ENCODE results near the gene TMEM121B. TPM values are rescaled to one million over a fixed set of nuclear protein-coding genes. Genes with fewer than 3 reads are reported as not detected.

TMEM121B gene
- total and polyA plus RNA-seq, 2 donors (not counting 1 experiment from before 2014, with no cell fraction given), result 0.12 TPM; not detected in 1

DNA sequence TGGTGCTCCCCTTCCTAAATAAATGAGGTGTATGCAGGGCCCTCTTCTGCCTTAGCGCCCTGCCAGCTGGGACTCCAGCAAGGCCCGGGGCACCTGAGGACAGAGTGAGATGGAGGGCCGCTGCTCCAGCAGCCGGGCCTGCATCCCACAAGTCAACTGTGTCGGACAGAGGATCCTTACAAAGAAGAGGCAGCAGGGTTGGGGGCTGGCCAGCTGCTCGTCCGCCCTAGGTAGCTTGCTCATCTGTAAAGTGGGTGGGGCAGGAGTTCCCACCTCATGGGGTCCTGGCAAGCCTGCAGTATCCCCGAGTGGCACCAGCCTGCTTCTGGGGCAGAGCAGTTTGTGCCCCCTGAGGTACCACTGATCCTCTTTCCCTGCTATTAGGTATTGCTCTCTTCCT lies 7.6 kb downstream of the TMEM121B start:
- Mint-ChIP-seq H3K27ac (no peak overlapping the region), H3K9me3 (ENCODE audit: insufficient read depth) (no peaks in the 10 kb centered on the region), H3K4me1 (peaks cover 27% of the 10 kb centered on the region), H3K4me3 (no peak overlapping the region), H3K27me3 (peaks cover 10% of the 10 kb centered on the region)
- H3K79me2 ChIP-seq (ENCODE audit: control insufficient read depth, insufficient read depth, low read length), result no peaks in the 10 kb centered on the region
- peaks cover 0 to 11% of the 10 kb centered on the region in 2 experiments for H3K36me3 ChIP-seq (replicated peaks in 1 of 2; ENCODE audit: control extremely low read depth in 1 of 2, control insufficient read depth in 1 of 2, extremely low read depth in 1 of 2, insufficient read depth in 2 of 2, low read length in 1 of 2)
- H4K20me1 ChIP-seq (ENCODE audit: control insufficient read depth, insufficient read depth, low read length, poor library complexity, severe bottlenecking), result no peaks in the 10 kb centered on the region
- CTCF ChIA-PET, result interaction anchor here (0.5 kb wide), 1 partner anchor 388 kb away, joined by 3 read pairs; no protein-coding TSS in a partner anchor
- no peaks in the 10 kb centered on the region for H3K9me3 ChIP-seq (ENCODE audit: control extremely low read depth in 1 of 3, control insufficient read depth in 2 of 3, insufficient read depth in 1 of 3, low read length in 2 of 3)
- H3K4me3 ChIP-seq (ENCODE audit: control extremely low read depth in 1 of 5, extremely low read depth in 1 of 5, insufficient read depth in 1 of 5, low read depth in 2 of 5, low read length in 4 of 5), result no peak overlapping the region
- POLR2A ChIA-PET, result no interaction called here
- TF ChIP-seq, protein P1, sequence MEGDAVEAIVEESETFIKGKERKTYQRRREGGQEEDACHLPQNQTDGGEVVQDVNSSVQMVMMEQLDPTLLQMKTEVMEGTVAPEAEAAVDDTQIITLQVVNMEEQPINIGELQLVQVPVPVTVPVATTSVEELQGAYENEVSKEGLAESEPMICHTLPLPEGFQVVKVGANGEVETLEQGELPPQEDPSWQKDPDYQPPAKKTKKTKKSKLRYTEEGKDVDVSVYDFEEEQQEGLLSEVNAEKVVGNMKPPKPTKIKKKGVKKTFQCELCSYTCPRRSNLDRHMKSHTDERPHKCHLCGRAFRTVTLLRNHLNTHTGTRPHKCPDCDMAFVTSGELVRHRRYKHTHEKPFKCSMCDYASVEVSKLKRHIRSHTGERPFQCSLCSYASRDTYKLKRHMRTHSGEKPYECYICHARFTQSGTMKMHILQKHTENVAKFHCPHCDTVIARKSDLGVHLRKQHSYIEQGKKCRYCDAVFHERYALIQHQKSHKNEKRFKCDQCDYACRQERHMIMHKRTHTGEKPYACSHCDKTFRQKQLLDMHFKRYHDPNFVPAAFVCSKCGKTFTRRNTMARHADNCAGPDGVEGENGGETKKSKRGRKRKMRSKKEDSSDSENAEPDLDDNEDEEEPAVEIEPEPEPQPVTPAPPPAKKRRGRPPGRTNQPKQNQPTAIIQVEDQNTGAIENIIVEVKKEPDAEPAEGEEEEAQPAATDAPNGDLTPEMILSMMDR (IDR thresholded peaks at IDR 0.05), result no peak
- no peak for TF ChIP-seq EZH2 (IDR thresholded peaks at IDR 0.05; ENCODE audit: borderline replicate concordance, insufficient read depth, low read depth, low read length, poor library complexity, severe bottlenecking)
- DNase-seq (no peak), ATAC-seq (ENCODE audit: low read depth) (no peak)
- peaks cover 0 to 3% (median 0%) of the 10 kb centered on the region in 4 experiments for H3K27me3 ChIP-seq (replicated peaks in 1 of 4; ENCODE audit: control extremely low read depth in 1 of 4, control insufficient read depth in 3 of 4, insufficient read depth in 4 of 4, low read length in 3 of 4)
- 79% methylated on average over 7 of the region's 8 CpGs for WGBS (ENCODE audit: insufficient coverage)
- intact Hi-C loops (cut with micrococcal nuclease), result no loop called here
- H3K4me1 ChIP-seq (ENCODE audit: control insufficient read depth in 2 of 2, insufficient read depth in 2 of 2, low read length in 2 of 2), result peaks cover 14 to 26% of the 10 kb centered on the region in 2 donors
- no peak overlapping the region for H3K4me2 ChIP-seq (replicated peaks; ENCODE audit: low read depth, low read length, poor library complexity, severe bottlenecking)
- H3K27ac ChIP-seq (ENCODE audit: low read length in 2 of 2), result no peak overlapping the region
- H2AFZ ChIP-seq (ENCODE audit: insufficient read depth, low read depth, low read length, poor library complexity, severe bottlenecking), result no peak overlapping the region
- no peak overlapping the region for H3K9ac ChIP-seq (ENCODE audit: low read length)

DNA sequence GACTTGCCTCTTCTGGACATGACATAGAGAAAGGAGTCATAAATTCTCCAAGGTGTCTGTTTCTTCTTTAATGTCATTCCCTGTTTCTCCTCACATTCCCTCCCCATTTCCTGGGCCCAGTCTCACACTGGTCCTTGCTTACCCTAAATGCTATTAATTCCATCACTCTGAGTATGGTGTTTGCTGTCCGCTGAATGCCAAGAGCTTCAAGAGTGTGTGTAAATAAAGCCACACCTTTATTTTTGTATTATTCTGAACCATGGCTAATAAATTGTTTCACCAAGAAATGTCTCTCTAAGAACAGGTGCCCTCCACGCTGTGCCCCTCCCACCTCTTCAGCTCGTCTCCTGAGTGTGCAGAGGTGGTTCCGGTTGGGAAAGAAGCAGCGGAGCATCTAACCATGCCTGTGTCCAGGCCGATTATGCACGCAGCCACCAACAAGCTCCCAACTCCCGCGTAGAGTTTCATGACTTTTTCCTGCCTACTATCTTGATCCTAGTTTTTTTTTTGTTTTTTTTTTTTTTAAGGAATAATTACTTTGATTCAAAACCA lies 8.6 kb downstream of the TMEM121B start:
- Histone ChIP-seq H3K9ac (ENCODE audit: low read length) (no peak overlapping the region), H3K27me3 (replicated peaks in 1 of 4; ENCODE audit: control extremely low read depth in 1 of 4, control insufficient read depth in 3 of 4, insufficient read depth in 4 of 4, low read length in 3 of 4) (no peaks in the 10 kb centered on the region), H4K20me1 (ENCODE audit: control insufficient read depth, insufficient read depth, low read length, poor library complexity, severe bottlenecking) (no peaks in the 10 kb centered on the region), H3K27ac (ENCODE audit: low read length in 2 of 2) (no peak overlapping the region), H3K4me3 (ENCODE audit: control extremely low read depth in 1 of 5, extremely low read depth in 1 of 5, insufficient read depth in 1 of 5, low read depth in 2 of 5, low read length in 4 of 5) (no peak overlapping the region), H3K4me2 (replicated peaks; ENCODE audit: low read depth, low read length, poor library complexity, severe bottlenecking) (no peak overlapping the region), H3K4me1 (ENCODE audit: control insufficient read depth in 2 of 2, insufficient read depth in 2 of 2, low read length in 2 of 2) (peaks cover 4 to 16% of the 10 kb centered on the region in 2 donors), H3K79me2 (ENCODE audit: control insufficient read depth, insufficient read depth, low read length) (no peaks in the 10 kb centered on the region), H2AFZ (ENCODE audit: insufficient read depth, low read depth, low read length, poor library complexity, severe bottlenecking) (no peak overlapping the region), H3K36me3 (replicated peaks in 1 of 2; ENCODE audit: control extremely low read depth in 1 of 2, control insufficient read depth in 1 of 2, extremely low read depth in 1 of 2, insufficient read depth in 2 of 2, low read length in 1 of 2) (peaks cover 0 to 20% of the 10 kb centered on the region in 2 experiments), H3K9me3 (ENCODE audit: control extremely low read depth in 1 of 3, control insufficient read depth in 2 of 3, insufficient read depth in 1 of 3, low read length in 2 of 3) (no peaks in the 10 kb centered on the region)
- H3K27me3 Mint-ChIP-seq, result peaks cover 4% of the 10 kb centered on the region
- H3K4me3 Mint-ChIP-seq, result no peak overlapping the region
- CTCF ChIA-PET, result no interaction called here
- TF ChIP-seq, protein P1 (IDR thresholded peaks at IDR 0.05), result no peak
- no peak for TF ChIP-seq EZH2 (IDR thresholded peaks at IDR 0.05; ENCODE audit: borderline replicate concordance, insufficient read depth, low read depth, low read length, poor library complexity, severe bottlenecking)
- POLR2A ChIA-PET, result no interaction called here
- H3K4me1 Mint-ChIP-seq, result peaks cover 17% of the 10 kb centered on the region
- H3K9me3 Mint-ChIP-seq (ENCODE audit: insufficient read depth), result no peaks in the 10 kb centered on the region
- WGBS (ENCODE audit: insufficient coverage), result 66% methylated on average over 3 of the region's 9 CpGs
- intact Hi-C loops (cut with micrococcal nuclease), result no loop called here
- H3K27ac Mint-ChIP-seq, result no peak overlapping the region
- DNase-seq (no peak), ATAC-seq (ENCODE audit: low read depth) (no peak)
